Muscle layer of duodenum (tissue), 2 donors: ENCODE data around the gene KLK1.

ENCODE experiments used
- H3K27ac ChIP-seq: one replicate; pipeline ENCODE4 v1.7.0; 2013; ENCODE audit warnings: mild to moderate bottlenecking, low read length
- H3K27me3 ChIP-seq: one replicate; pipeline ENCODE4 v1.7.0; 2013; ENCODE audit warnings: low read depth, mild to moderate bottlenecking, control low read depth, low read length
- H3K36me3 ChIP-seq, 2 donors: one replicate each; pipeline ENCODE4 v1.7.0; 2013; ENCODE audit warnings: low read length in 2 of 2, control low read depth in 1 of 2, mild to moderate bottlenecking in 1 of 2; ENCODE audit not compliant: insufficient read depth in 2 of 2, control insufficient read depth in 1 of 2
- H3K4me1 ChIP-seq, 2 donors: one replicate each; pipeline ENCODE4 v1.7.0; 2013; ENCODE audit warnings: low read length in 2 of 2, mild to moderate bottlenecking in 2 of 2, control low read depth in 1 of 2, moderate library complexity in 1 of 2; ENCODE audit not compliant: insufficient read depth in 2 of 2, control insufficient read depth in 1 of 2
- H3K4me3 ChIP-seq, 2 donors: one replicate each; pipeline ENCODE4 v1.7.0; 2013; ENCODE audit warnings: low read length in 2 of 2, low read depth in 1 of 2, mild to moderate bottlenecking in 1 of 2
- H3K9me3 ChIP-seq, 2 donors: one replicate each; pipeline ENCODE4 v1.7.0; 2013; ENCODE audit warnings: low read length in 2 of 2, control low read depth in 1 of 2, mild to moderate bottlenecking in 1 of 2; ENCODE audit not compliant: control insufficient read depth in 1 of 2
- donor health status: healthy.

The KLK1 gene

GRCh38 chr19:50835785-50836542 lies 12.4 kb upstream of the KLK1 start:
- no peaks in the 10 kb centered on the region for H3K36me3 ChIP-seq
- peak overlapping the region; percentile 57 to 71 for H3K4me3 ChIP-seq
- H3K4me1 ChIP-seq, result peaks cover 0 to 13% of the 10 kb centered on the region in 2 donors
- peaks cover 4% of the 10 kb centered on the region for H3K27me3 ChIP-seq
- no peak overlapping the region for H3K27ac ChIP-seq
- H3K9me3 ChIP-seq, result no peaks in the 10 kb centered on the region

GRCh38 chr19:50835103-50835784 lies 11.7 kb upstream of the KLK1 start:
- peak overlapping the region; percentile 57 to 71 for H3K4me3 ChIP-seq
- H3K27ac ChIP-seq, result no peak overlapping the region
- H3K36me3 ChIP-seq, result no peaks in the 10 kb centered on the region
- peaks cover 0 to 13% of the 10 kb centered on the region in 2 donors for H3K4me1 ChIP-seq
- no peaks in the 10 kb centered on the region for H3K9me3 ChIP-seq
- H3K27me3 ChIP-seq, result peaks cover 4% of the 10 kb centered on the region

GRCh38 chr19:50833802-50834167 lies 10.2 kb upstream of the KLK1 start:
- Histone ChIP-seq H3K27me3 (peaks cover 4% of the 10 kb centered on the region), H3K4me3 (no peak overlapping the region), H3K9me3 (no peaks in the 10 kb centered on the region), H3K36me3 (no peaks in the 10 kb centered on the region), H3K27ac (no peak overlapping the region), H3K4me1 (peaks cover 0 to 13% of the 10 kb centered on the region in 2 donors)

DNA sequence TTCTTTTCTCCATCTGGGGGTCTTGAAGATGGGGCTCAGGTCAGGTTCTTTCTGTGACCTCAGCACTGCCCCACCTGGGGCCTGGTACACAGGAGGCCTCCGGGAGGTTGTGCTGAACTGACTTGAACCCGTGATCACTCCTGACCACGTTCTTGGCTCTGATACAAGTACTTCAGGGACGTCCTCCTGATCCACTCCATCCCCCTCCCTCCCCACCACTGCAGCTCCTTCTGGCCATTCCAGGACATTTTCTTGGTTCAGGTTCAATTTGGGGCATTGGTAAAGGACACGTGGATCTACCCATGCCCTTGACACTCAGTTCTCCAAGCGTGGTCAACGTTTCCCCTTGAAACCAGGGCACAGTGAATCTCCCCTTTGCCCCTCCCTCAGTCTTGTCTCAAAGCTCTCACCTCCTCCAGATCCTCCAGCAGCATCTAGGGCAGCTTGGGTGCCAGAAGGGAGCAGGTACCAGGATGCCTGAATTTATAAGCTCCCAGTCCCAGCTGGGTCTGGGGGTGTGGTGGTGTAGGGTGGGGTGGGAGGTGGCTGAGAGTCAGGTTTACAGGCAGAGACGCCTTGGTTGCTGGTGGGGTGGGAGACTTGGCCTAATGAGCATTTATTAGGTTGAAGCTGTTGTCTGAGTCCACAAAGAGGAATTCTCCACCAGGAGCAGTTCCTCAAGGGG lies 9.7 kb upstream of the KLK1 start, which contains the start of gene KLK15:
TSS of gene KLK15 (minus strand) at position 458 of the 685 bp plus-strand sequence. CDS start 2,082 bp downstream, outside the sequence.
- H3K9me3 ChIP-seq, result no peaks in the 10 kb centered on the region
- no peaks in the 10 kb centered on the region for H3K36me3 ChIP-seq
- H3K27me3 ChIP-seq, result peaks cover 4% of the 10 kb centered on the region
- no peak within 1 kb of the TSS for H3K4me3 ChIP-seq
- H3K27ac ChIP-seq, result no peak within 1 kb of the TSS
- peaks cover 0 to 13% of the 10 kb centered on the region in 2 donors for H3K4me1 ChIP-seq

- Histone ChIP-seq H3K4me1 (peaks cover 0 to 13% of the 10 kb centered on the region in 2 donors), H3K27ac (no peak overlapping the region), H3K9me3 (no peaks in the 10 kb centered on the region), H3K4me3 (no peak overlapping the region), H3K27me3 (peaks cover 4% of the 10 kb centered on the region), H3K36me3 (no peaks in the 10 kb centered on the region)
Measured at GRCh38 chr19:50832666-50833065, 9.1 kb upstream of the KLK1 start.

DNA sequence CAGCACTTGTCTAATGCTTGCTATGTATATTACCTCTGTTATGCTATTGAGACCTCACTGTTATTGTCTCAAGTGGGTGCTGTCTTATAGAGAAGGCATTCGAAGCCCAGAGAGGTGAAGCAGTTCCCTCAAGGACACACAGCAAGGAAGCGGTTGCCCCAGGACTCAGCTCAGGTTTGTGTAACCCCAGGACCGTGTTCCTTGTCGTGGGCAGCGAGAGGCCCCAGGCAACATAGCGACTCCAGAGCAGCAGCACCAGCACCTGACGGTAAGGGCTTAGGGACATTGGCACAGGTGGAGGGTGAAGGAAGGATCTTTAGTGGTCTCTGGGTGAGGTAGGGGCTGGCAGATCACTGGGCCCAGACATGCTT lies 7.4 kb upstream of the KLK1 start:
- H3K4me3 ChIP-seq, result no peak overlapping the region
- no peak overlapping the region for H3K27ac ChIP-seq
- H3K27me3 ChIP-seq, result peaks cover 4% of the 10 kb centered on the region
- H3K36me3 ChIP-seq, result no peaks in the 10 kb centered on the region
- peaks cover 0 to 9% of the 10 kb centered on the region in 2 donors for H3K4me1 ChIP-seq
- no peaks in the 10 kb centered on the region for H3K9me3 ChIP-seq

- no peaks in the 10 kb centered on the region for H3K36me3 ChIP-seq
- no peaks in the 10 kb centered on the region for H3K9me3 ChIP-seq
- no peak overlapping the region for H3K27ac ChIP-seq
- H3K4me3 ChIP-seq, result no peak overlapping the region
- H3K27me3 ChIP-seq, result peaks cover 4% of the 10 kb centered on the region
- peaks cover 0 to 4% of the 10 kb centered on the region in 2 donors for H3K4me1 ChIP-seq
Measured at GRCh38 chr19:50830266-50831025, 6.9 kb upstream of the KLK1 start.

- Histone ChIP-seq H3K4me1 (no peaks in the 10 kb centered on the region), H3K27me3 (peaks cover 1% of the 10 kb centered on the region), H3K9me3 (no peaks in the 10 kb centered on the region), H3K36me3 (no peaks in the 10 kb centered on the region), H3K4me3 (no peak overlapping the region), H3K27ac (no peak overlapping the region)
Measured at GRCh38 chr19:50829801-50830200, 6.2 kb upstream of the KLK1 start.

DNA sequence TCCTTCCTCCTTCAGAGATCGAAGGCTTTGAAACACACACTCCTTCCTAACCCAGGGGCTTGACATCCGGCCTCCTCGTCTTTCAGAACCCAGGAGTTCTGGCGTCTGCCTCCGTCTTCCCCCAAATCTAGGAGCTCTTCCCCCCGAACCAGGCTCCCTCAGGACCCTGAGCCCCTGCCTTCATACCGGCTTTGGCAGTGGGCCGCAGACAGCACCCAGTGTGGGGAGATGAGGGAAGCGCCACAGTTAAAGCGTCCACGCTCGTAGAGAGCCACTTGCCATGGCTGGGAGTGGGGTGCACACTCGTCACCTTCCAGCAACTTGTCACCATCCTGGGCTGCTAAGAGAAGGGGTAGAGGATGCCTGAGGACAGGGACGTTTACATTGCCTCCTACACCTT lies 3.9 kb upstream of the KLK1 start:
- Histone ChIP-seq H3K36me3 (no peaks in the 10 kb centered on the region), H3K9me3 (no peaks in the 10 kb centered on the region), H3K27ac (no peak overlapping the region), H3K27me3 (no peaks in the 10 kb centered on the region), H3K4me3 (no peak overlapping the region), H3K4me1 (no peaks in the 10 kb centered on the region)

DNA sequence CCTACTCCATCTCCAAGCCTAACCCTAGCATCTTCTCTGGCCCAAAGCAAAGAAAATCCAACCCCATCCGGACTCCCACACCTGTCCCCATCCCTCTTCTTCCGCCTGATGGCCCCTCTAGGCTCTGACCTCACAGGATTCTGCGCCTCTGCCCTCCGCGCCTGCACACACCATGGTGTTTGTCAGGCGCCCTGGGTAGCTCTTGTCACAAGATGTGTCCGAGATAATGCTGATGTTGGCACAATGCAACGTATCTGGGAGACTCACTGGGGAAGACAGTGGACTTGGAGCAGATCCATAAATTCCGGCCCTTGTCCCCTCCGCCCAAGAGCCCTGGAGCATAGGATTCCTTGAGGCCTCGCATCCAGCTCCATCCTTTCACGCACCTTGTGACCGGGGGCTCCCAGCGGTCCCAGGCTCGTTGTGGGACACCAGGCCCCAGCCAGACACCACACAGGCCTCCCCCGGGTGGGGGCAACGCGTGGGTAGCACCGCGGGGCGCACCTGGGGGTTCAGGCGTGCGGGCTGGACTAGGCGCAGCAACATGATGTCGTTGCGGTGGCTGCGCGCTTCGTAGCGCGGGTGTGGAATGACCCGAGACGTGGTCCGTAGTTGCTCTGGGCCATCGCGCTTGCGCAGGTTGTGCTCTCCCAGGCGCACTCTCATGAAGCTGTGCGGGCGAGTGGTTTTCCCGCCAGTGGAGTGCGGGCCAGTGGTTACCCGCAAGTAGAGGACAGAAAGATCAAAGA lies 3.1 kb upstream of the KLK1 start:
- no peaks in the 10 kb centered on the region for H3K36me3 ChIP-seq
- peaks cover 3% of the 10 kb centered on the region for H3K27me3 ChIP-seq
- H3K4me1 ChIP-seq, result no peaks in the 10 kb centered on the region
- no peak overlapping the region for H3K27ac ChIP-seq
- H3K9me3 ChIP-seq, result no peaks in the 10 kb centered on the region
- no peak overlapping the region for H3K4me3 ChIP-seq
